GM12878 (cell line): Measurements from ENCODE around the gene DBNDD2. TPM values are rescaled to one million over a fixed set of nuclear protein-coding genes. Genes with fewer than 3 reads are reported as not detected.
A peak's percentile ranks its signal among the peaks of the same experiment; 100 is the strongest.

Source experiments
- ATAC-seq: fragments of 200-7000 bp; cut with Tn5 transposase; 3 replicates; pipeline ENCODE4 v1.9.1; 2020; ENCODE audit warnings: mild to moderate bottlenecking, moderate library complexity
- BruUV-seq: library from RNA; stranded (reverse); fragments of 400-500 nt; replicated peaks from 2 replicates; lab custom pipeline; 2021; lab: Mats Ljungman, UMichigan
- CTCF ChIA-PET: fragments of 300-600 bp; sonication (Branson Sonifier 250); formaldehyde crosslinking; extraction: SDS; loops from one replicate; lab custom pipeline; 2021; ENCODE audit warnings: inconsistent platforms; lab: Yijun Ruan, JAX
- POLR2A ChIA-PET: fragments of 350-600 bp; formaldehyde crosslinking; extraction: SDS; loops from one replicate; lab custom pipeline; 2021; ENCODE audit warnings: inconsistent platforms; lab: Charles Lee
- RAD21 ChIA-PET: fragments of 300-600 bp; sonication (Branson Sonifier 250); formaldehyde crosslinking; loops from one replicate; lab custom pipeline; 2023; ENCODE audit warnings: antibody characterized with exemption; ENCODE audit not compliant: unreplicated experiment; lab: Charles Lee
- SMC1A ChIA-PET: fragments of 300-600 bp; sonication (Branson Sonifier 250); formaldehyde crosslinking; loops from one replicate; lab custom pipeline; 2023; ENCODE audit not compliant: unreplicated experiment, uncharacterized antibody; lab: Charles Lee
- DNase-seq: peaks from one replicate; pipeline ENCODE4 v3.0.0-alpha.2; 2011; ENCODE audit warnings: low read depth, low spot score
- FAIRE-seq: peaks from 3 replicates; lab custom pipeline; 2011; peaks lifted over from hg19 to GRCh38; lab: Jason Lieb, UNC
- H2AFZ ChIP-seq: 2 replicates; pipeline ENCODE4 v1.6.0; 2011; ENCODE audit warnings: low read depth, low read length, control low read depth; ENCODE audit not compliant: control insufficient read depth
- H3K27ac ChIP-seq: 2 replicates; pipeline ENCODE4 v1.5.1; 2011; ENCODE audit warnings: control low read depth; ENCODE audit not compliant: control insufficient read depth, insufficient read depth
- H3K27me3 ChIP-seq, 2 experiments: replicated peaks in 1 of 2; 2 replicates each; pipeline versions ENCODE4 v1.6.0 to v1.6.1; 2011; ENCODE audit warnings: low read length in 1 of 2; ENCODE audit not compliant: control insufficient read depth in 2 of 2, insufficient read depth in 2 of 2
- H3K36me3 ChIP-seq, 2 experiments: 2 replicates each; pipeline ENCODE4 v1.5.1; 2011; ENCODE audit warnings: low read length in 1 of 2; ENCODE audit not compliant: control insufficient read depth in 2 of 2, insufficient read depth in 2 of 2
- H3K4me1 ChIP-seq: 2 replicates; pipeline ENCODE4 v1.6.1; 2011; ENCODE audit warnings: mild to moderate bottlenecking, low read length, moderate library complexity, mixed read lengths; ENCODE audit not compliant: control insufficient read depth, insufficient read depth
- H3K4me2 ChIP-seq: 2 replicates; pipeline ENCODE4 v1.6.0; 2011; ENCODE audit warnings: control low read depth; ENCODE audit not compliant: control insufficient read depth, insufficient read depth
- H3K4me3 ChIP-seq: fragments of 200-600 bp; sonication (generic); 2 replicates; pipeline ENCODE4 v1.5.1; 2016
- H3K79me2 ChIP-seq: 2 replicates; pipeline ENCODE4 v1.6.0; 2011; ENCODE audit warnings: low read length; ENCODE audit not compliant: control insufficient read depth, insufficient read depth
- H3K9ac ChIP-seq: 2 replicates; pipeline ENCODE4 v1.8.0; 2011; ENCODE audit warnings: low read length, control low read depth, mixed read lengths; ENCODE audit not compliant: control insufficient read depth, insufficient read depth
- H3K9me3 ChIP-seq: replicated peaks from 3 replicates; pipeline ENCODE4 v1.5.1; 2011; ENCODE audit warnings: mild to moderate bottlenecking, low read length; ENCODE audit not compliant: control insufficient read depth, insufficient read depth
- H4K20me1 ChIP-seq: 2 replicates; pipeline ENCODE4 v1.6.0; 2011; ENCODE audit not compliant: control insufficient read depth, insufficient read depth
- ATF7 ChIP-seq: fragments of 450-650 bp; IDR thresholded peaks from 2 replicates; pipeline ENCODE4 v1.6.1; 2016; ENCODE audit warnings: low read depth, mild to moderate bottlenecking
- BCLAF1 ChIP-seq: fragments of 450-650 bp; IDR thresholded peaks from 2 replicates; pipeline ENCODE4 v1.6.1; 2017; ENCODE audit warnings: antibody characterized with exemption, mild to moderate bottlenecking, moderate library complexity
- CBX5 ChIP-seq: sonication (generic); IDR thresholded peaks from 2 replicates; pipeline ENCODE4 v1.6.1; 2016; ENCODE audit warnings: low read depth, moderate library complexity, mild to moderate bottlenecking, inconsistent platforms
- EP300 ChIP-seq, 2 experiments: fragments of 150-350 bp in 1 of 2; IDR thresholded peaks; 2 replicates each; pipeline ENCODE4 v1.6.1; 2011 to 2012; ENCODE audit warnings: low read depth in 2 of 2, low read length in 2 of 2, borderline replicate concordance in 1 of 2, improper control_type of control experiment in 1 of 2, inconsistent platforms in 1 of 2; ENCODE audit not compliant: control insufficient read depth in 1 of 2
- FOXM1 ChIP-seq: IDR thresholded peaks from 2 replicates; pipeline ENCODE4 v1.6.1; 2012; ENCODE audit warnings: low read depth, mild to moderate bottlenecking, inconsistent platforms, low read length, moderate library complexity
- HCFC1 ChIP-seq: fragments of 150-350 bp; IDR thresholded peaks from 2 replicates; pipeline ENCODE4 v1.6.1; 2014; ENCODE audit warnings: low read length
- IKZF1 ChIP-seq: fragments of 450-650 bp; conservative IDR thresholded peaks from 2 replicates; pipeline ENCODE4 v1.6.1; 2017; ENCODE audit warnings: antibody characterized with exemption, mild to moderate bottlenecking
- JUNB ChIP-seq: IDR thresholded peaks from 2 replicates; pipeline ENCODE4 v1.6.1; 2016; ENCODE audit warnings: antibody characterized with exemption, mild to moderate bottlenecking
- RAD21 ChIP-seq: IDR thresholded peaks from 2 replicates; pipeline ENCODE4 v1.6.1; 2011; ENCODE audit warnings: mild to moderate bottlenecking, low read depth, low read length, moderate library complexity; ENCODE audit not compliant: insufficient read depth
- SMC3 ChIP-seq: IDR thresholded peaks from 2 replicates; pipeline ENCODE4 v1.6.1; 2011; ENCODE audit warnings: low read length, improper control_type of control experiment, borderline replicate concordance
- SREBF2 ChIP-seq: IDR thresholded peaks from 2 replicates; pipeline ENCODE4 v1.6.1; 2012; ENCODE audit warnings: mild to moderate bottlenecking, low read length
- TCF12 ChIP-seq: IDR thresholded peaks from 2 replicates; pipeline ENCODE4 v1.6.1; 2011; ENCODE audit warnings: low read depth, mild to moderate bottlenecking, low read length
- WRNIP1 ChIP-seq: IDR thresholded peaks from 2 replicates; pipeline ENCODE4 v1.6.1; 2011; ENCODE audit warnings: low read depth, low read length, improper control_type of control experiment, borderline replicate concordance
- YY1 ChIP-seq: IDR thresholded peaks from 2 replicates; pipeline ENCODE4 v1.6.1; 2011; ENCODE audit warnings: low read depth, mild to moderate bottlenecking, low read length
- WGBS: methylation state at CpG from one replicate; pipeline ENCODE4 v1.1.6; 2016; ENCODE audit warnings: low lambda C conversion rate; ENCODE audit not compliant: insufficient replicate concordance, insufficient coverage; ENCODE audit errors: missing lambda C conversion rate; 5-methylcytosine and 5-hydroxymethylcytosine counted together
- in situ Hi-C: fragments of 300-500 bp; cut with MboI; formaldehyde crosslinking; loops from 9 replicates; pipeline ENCODE4 v1.14.3; 2018; ENCODE audit warnings: mixed read lengths
- intact Hi-C: fragments of 100-400 bp; cut with micrococcal nuclease; formaldehyde crosslinking; loops from one replicate; pipeline ENCODE4 v1.14.2; 2022; ENCODE audit not compliant: unreplicated experiment
- polyA plus RNA-seq, 11 experiments: library from polyadenylated mRNA; depleted of rRNA in 4 of 11; unstranded in 6 of 11; stranded (reverse) in 5 of 11; fragments of >200 nt; fragmentation: Nextera tagmentation in 4 of 11; fragmentation: Illumina TruSeq in 1 of 11; extraction: Ambion mirVana in 4 of 11; extraction: Trizol in 1 of 11; gene quantifications; 1 replicate in 1 of 11; 2 replicates in 10 of 11; pipeline versions ENCODE4 v1.2.1 to v1.2.3, GENCODE V29; 2011 to 2016; ENCODE audit warnings: inconsistent platforms in 2 of 11, missing spikeins in 2 of 11, low read depth in 1 of 11
- total RNA-seq, 4 experiments: library from RNA; depleted of rRNA in 3 of 4; stranded (reverse); fragments of >200 nt in 3 of 4; fragmentation: Illumina TruSeq in 1 of 4; extraction: Trizol in 1 of 4; gene quantifications; 2 replicates each; pipeline versions ENCODE4 v1.2.1 to v1.2.3, GENCODE V29; 2013 to 2021

Gene DBNDD2
- total and polyA plus RNA-seq, 10 of the 15 experiments (the other 5 are each of a cell fraction or from before 2014, with no cell fraction given) = 0.17 to 5.7 (median 0.49) TPM; not detected in 1

GRCh38 chr20:45365444-45365970 is 42.6 kb upstream of the DBNDD2 start:
- ATAC-seq (no peak), FAIRE-seq (no peak), DNase-seq (no peak)
- BruUV-seq = no TSS peak
- no peaks in the 10 kb centered on the region; the same call in 1 of the 2 replicates for H4K20me1 ChIP-seq
- ChIA-PET CTCF (interaction anchor here (0.7 to 19.4 kb wide), 8 partner anchors 7 to 406 kb away, joined by 3 to 685 read pairs (median 4); no protein-coding TSS in a partner anchor), POLR2A (interaction anchor here (0.6 kb wide), 1 partner anchor 1720 kb away, joined by 3 read pairs; no protein-coding TSS in a partner anchor), RAD21 (interaction anchor here (1.2 to 17.6 kb wide), 3 partner anchors 45 to 72 kb away, joined by 3 to 394 read pairs (median 4); no protein-coding TSS in a partner anchor), SMC1A (interaction anchor here (0.8 to 19.8 kb wide), 7 partner anchors 8 to 315 kb away, joined by 4 to 440 read pairs (median 6); no protein-coding TSS in a partner anchor)
- peaks cover 45% of the 10 kb centered on the region for H3K4me1 ChIP-seq
- H3K9me3 ChIP-seq = no peaks in the 10 kb centered on the region; the same call in 2 of the 3 replicates
- H3K4me2 ChIP-seq = peak overlapping the region; percentile 44; the same call in 1 of the 2 replicates
- H3K27me3 ChIP-seq = no peaks in the 10 kb centered on the region
- in situ Hi-C loops (loop anchor here (5.0 to 10.0 kb wide), 2 partner anchors 52 to 749 kb away; partner anchors contain the start of genes CD40 and PIGT), intact Hi-C loops (no loop called here)
- WGBS = 96% methylated on average over 5 of the region's 5 CpGs
- H3K9ac ChIP-seq = no peak overlapping the region
- no peak overlapping the region for H3K27ac ChIP-seq
- H3K36me3 ChIP-seq = peaks cover 6 to 7% of the 10 kb centered on the region in 2 experiments; a peak in 3 of 4 replicates
- H3K79me2 ChIP-seq = peaks cover 7% of the 10 kb centered on the region
- no peak overlapping the region for H3K4me3 ChIP-seq
- TF ChIP-seq ATF7 = no peak
- TF ChIP-seq CBX5 = no peak
- no peak for TF ChIP-seq WRNIP1
- TF ChIP-seq YY1 = no peak
- no peak for TF ChIP-seq SMC3
- no peak for TF ChIP-seq SREBF2
- TF ChIP-seq RAD21 = no peak
- TF ChIP-seq BCLAF1 = no peak
- no peak for TF ChIP-seq EP300 (IDR thresholded peaks at IDR 0.05; ENCODE audit: borderline replicate concordance in 1 of 2, control insufficient read depth in 1 of 2, low read depth in 2 of 2, low read length in 2 of 2)
- TF ChIP-seq TCF12 = no peak
- no peak for TF ChIP-seq HCFC1
- no peak for TF ChIP-seq JUNB
- no peak for TF ChIP-seq FOXM1
- TF ChIP-seq IKZF1 = no peak
- H2AFZ ChIP-seq = no peak overlapping the region
